ENCODE data around the gene NHLRC1.

NHLRC1 gene

GRCh38 chr6:18161431-18161830 is 39.0 kb upstream of the NHLRC1 start:
- TF ChIP-seq CTCF (IDR thresholded peaks at IDR 0.05; ENCODE audit: insufficient read depth, missing control alignments): no peak
- FAIRE-seq: no peak
- no peak for DNase-seq (ENCODE audit: insufficient read length, low spot score)

GRCh38 chr6:18160911-18161310 is 38.4 kb upstream of the NHLRC1 start:
- no peak for TF ChIP-seq CTCF (IDR thresholded peaks at IDR 0.05; ENCODE audit: insufficient read depth, missing control alignments)
- DNase-seq (ENCODE audit: insufficient read length, low spot score) (no peak), FAIRE-seq (no peak)

- no peak for FAIRE-seq
- peak; percentile 27 for TF ChIP-seq CTCF (IDR thresholded peaks at IDR 0.05; ENCODE audit: insufficient read depth, missing control alignments)
- peak; percentile 26 for DNase-seq (ENCODE audit: insufficient read length, low spot score)
These were observed 33.5 kb upstream of the NHLRC1 start for GRCh38 chr6:18155864-18156421.

GRCh38 chr6:18155150-18155863 is 32.8 kb upstream of the NHLRC1 start, which contains the start of gene KDM1B:
Gene KDM1B, plus strand, starts transcription at chr6:18155422. Its CDS starts 4,474 bp downstream, at chr6:18159896.
- no peak for TF ChIP-seq CTCF (IDR thresholded peaks at IDR 0.05; ENCODE audit: insufficient read depth, missing control alignments)
- FAIRE-seq (no peak), DNase-seq (ENCODE audit: insufficient read length, low spot score) (peak; percentile 89)

- FAIRE-seq: no peak
- no peak for DNase-seq (ENCODE audit: insufficient read length, low spot score)
- no peak for TF ChIP-seq CTCF (IDR thresholded peaks at IDR 0.05; ENCODE audit: insufficient read depth, missing control alignments)
These were observed 32.2 kb upstream of the NHLRC1 start, which contains the start of gene TPMT for GRCh38 chr6:18154507-18155149. Gene TPMT, minus strand, starts transcription at chr6:18155077. Its CDS starts 5,950 bp downstream, at chr6:18149127.

- no peak for DNase-seq (ENCODE audit: insufficient read length, low spot score)
- no peak for FAIRE-seq
- TF ChIP-seq CTCF (IDR thresholded peaks at IDR 0.05; ENCODE audit: insufficient read depth, missing control alignments): no peak
These were observed 30.8 kb upstream of the NHLRC1 start for GRCh38 chr6:18153311-18153703.

Measured in D721Med (cell line).